ENCODE measurements around the gene SLC24A3.

The SLC24A3 gene

GRCh38 chr20:19693508-19693907 is 481.1 kb downstream of the SLC24A3 start:
- DNase-seq (ENCODE audit: low read depth), result no peak
- no peak overlapping the region for H3K4me3 ChIP-seq (ENCODE audit: low read length)
- TF ChIP-seq, protein P1, sequence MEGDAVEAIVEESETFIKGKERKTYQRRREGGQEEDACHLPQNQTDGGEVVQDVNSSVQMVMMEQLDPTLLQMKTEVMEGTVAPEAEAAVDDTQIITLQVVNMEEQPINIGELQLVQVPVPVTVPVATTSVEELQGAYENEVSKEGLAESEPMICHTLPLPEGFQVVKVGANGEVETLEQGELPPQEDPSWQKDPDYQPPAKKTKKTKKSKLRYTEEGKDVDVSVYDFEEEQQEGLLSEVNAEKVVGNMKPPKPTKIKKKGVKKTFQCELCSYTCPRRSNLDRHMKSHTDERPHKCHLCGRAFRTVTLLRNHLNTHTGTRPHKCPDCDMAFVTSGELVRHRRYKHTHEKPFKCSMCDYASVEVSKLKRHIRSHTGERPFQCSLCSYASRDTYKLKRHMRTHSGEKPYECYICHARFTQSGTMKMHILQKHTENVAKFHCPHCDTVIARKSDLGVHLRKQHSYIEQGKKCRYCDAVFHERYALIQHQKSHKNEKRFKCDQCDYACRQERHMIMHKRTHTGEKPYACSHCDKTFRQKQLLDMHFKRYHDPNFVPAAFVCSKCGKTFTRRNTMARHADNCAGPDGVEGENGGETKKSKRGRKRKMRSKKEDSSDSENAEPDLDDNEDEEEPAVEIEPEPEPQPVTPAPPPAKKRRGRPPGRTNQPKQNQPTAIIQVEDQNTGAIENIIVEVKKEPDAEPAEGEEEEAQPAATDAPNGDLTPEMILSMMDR (IDR thresholded peaks at IDR 0.05; ENCODE audit: insufficient read depth, low read depth, low read length, missing control alignments), result no peak

- H3K4me3 ChIP-seq (ENCODE audit: low read length), result no peak overlapping the region
- DNase-seq (ENCODE audit: low read depth), result no peak
- TF ChIP-seq, protein P1 (IDR thresholded peaks at IDR 0.05; ENCODE audit: insufficient read depth, low read depth, low read length, missing control alignments), result no peak
Measured at GRCh38 chr20:19695081-19695480, 482.6 kb downstream of the SLC24A3 start.

DNA sequence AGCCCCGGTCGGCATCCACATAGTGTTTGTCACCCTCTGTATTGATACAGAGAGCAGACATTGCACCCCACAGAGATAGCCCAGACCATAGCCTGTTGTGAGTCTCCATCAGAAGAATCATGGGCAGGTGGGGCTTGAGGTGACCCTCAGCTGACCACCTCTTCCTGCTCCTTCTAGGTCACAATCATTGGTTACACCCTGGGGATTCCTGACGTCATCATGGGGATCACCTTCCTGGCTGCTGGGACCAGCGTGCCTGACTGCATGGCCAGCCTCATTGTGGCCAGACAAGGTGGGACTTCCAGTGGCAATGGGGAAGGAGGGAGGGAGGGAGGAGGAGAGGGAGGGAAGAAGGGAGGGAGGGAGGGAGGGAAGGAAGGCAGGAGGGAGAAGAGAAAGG is 484.2 kb downstream of the SLC24A3 start:
- no peak overlapping the region for H3K4me3 ChIP-seq (ENCODE audit: low read length)
- TF ChIP-seq, protein P1 (IDR thresholded peaks at IDR 0.05; ENCODE audit: insufficient read depth, low read depth, low read length, missing control alignments), result no peak
- no peak for DNase-seq (ENCODE audit: low read depth)

DNA sequence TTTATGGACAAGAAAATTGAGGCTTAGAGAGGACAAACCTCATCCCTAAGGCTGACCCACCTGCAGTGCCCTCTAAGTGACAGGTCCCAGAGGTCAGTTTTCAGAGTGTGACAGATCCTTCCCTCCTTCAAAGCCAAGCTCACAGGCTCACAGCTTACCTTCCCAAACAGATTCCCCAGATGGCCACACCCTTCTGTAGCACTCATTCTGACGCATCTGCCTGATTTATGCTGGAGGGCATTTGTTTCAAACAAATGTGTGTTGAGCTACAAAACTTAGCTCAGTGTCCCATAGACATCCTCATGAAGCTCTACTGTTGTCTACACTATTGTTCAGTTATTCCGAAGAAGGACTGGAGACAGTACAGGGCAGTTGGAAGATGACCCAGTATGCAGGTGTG is 485.0 kb downstream of the SLC24A3 start:
- DNase-seq (ENCODE audit: low read depth), result peak; percentile 55
- H3K4me3 ChIP-seq (ENCODE audit: low read length), result no peak overlapping the region
- TF ChIP-seq, protein P1 (IDR thresholded peaks at IDR 0.05; ENCODE audit: insufficient read depth, low read depth, low read length, missing control alignments), result no peak

DNA sequence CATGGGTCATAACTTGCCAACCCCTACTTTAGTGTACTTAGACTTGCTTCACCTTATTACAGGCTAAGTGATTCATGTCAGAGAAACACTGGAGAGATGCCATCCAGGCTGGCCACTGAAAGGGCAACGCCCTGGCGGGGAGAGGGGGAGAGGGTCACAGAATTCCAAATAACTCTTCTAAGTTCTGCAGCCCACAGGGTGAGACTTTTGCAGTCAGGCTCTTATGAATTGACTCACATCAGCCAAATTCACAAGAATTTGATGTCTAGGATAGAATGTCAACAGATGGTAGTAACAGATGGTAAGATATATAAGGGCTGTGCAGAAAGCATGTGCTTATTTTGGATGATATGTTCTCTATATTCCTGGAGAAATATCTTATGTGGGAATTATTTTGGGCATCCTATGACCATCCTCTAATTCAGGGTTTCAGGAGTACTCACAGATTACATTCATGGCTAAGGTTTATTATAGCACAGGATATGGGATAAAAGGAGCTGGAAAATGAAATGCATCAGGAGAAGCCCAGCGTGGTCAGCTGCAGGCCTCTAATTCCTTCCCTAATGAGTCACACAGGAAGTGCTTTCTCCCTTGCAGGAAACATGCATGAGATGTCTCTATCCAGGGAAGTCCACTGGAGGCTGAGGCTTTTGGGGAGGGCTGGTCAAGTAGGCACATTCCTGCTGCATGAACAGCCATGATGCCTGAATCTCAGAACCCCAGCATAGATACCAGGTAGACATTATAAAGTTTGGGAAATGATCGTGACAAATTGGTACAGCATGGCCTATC is 486.9 kb downstream of the SLC24A3 start:
- TF ChIP-seq, protein P1 (IDR thresholded peaks at IDR 0.05; ENCODE audit: insufficient read depth, low read depth, low read length, missing control alignments), result no peak
- DNase-seq (ENCODE audit: low read depth), result peak; percentile 53
- no peak overlapping the region for H3K4me3 ChIP-seq (ENCODE audit: low read length)

GRCh38 chr20:19701429-19701828 is 489.0 kb downstream of the SLC24A3 start:
- no peak for DNase-seq (ENCODE audit: low read depth)
- H3K4me3 ChIP-seq (ENCODE audit: low read length), result no peak overlapping the region
- TF ChIP-seq, protein P1 (IDR thresholded peaks at IDR 0.05; ENCODE audit: insufficient read depth, low read depth, low read length, missing control alignments), result no peak

DNA sequence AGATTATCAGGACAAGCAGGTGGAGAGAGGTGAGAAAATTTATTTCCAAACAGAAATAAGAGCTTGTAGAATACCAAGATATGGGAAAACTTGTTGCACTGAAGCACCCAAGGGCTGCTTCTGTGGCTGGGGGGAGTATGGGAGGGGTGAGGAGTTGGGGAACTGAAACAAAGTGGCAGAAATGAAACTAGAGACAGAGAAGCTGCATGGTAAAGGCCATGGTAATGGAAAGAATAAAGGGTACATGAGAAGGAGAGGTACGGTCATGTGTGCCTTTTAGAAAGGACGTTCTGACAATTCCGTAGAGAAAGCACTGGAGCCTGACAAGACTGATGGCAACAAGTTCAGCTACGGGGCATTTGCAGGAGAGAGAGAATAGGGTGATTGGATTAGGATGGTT is 494.0 kb downstream of the SLC24A3 start:
- H3K4me3 ChIP-seq (ENCODE audit: low read length), result no peak overlapping the region
- TF ChIP-seq, protein P1 (IDR thresholded peaks at IDR 0.05; ENCODE audit: insufficient read depth, low read depth, low read length, missing control alignments), result no peak
- no peak for DNase-seq (ENCODE audit: low read depth)
